Measurements from ENCODE around the gene SCGB1C1.

GRCh38 chr11:224424-224823 lies 31.5 kb downstream of the SCGB1C1 start:
- no peak for TF ChIP-seq CTCF (IDR thresholded peaks at IDR 0.05; ENCODE audit: insufficient read depth, low read length, poor library complexity, severe bottlenecking)
- TF ChIP-seq EZH2phosphoT487 (conservative IDR thresholded peaks at IDR 0.05; ENCODE audit: low read length): no peak
